Breast epithelium (tissue), 3 donors: ENCODE data around the gene FAXC.

Source experiments
- POLR2A ChIP-seq: fragments of 450-650 bp; IDR thresholded peaks from one replicate; pipeline ENCODE4 v1.6.1; 2016; ENCODE audit warnings: antibody characterized with exemption, mild to moderate bottlenecking, moderate library complexity
- TF ChIP-seq, protein P1 (sequence below), 3 donors: fragments of 450-650 bp; IDR thresholded peaks; one replicate each; pipeline ENCODE4 v1.5.1; 2016 to 2017; ENCODE audit warnings: antibody characterized with exemption in 3 of 3, mild to moderate bottlenecking in 3 of 3, moderate library complexity in 3 of 3

DNA sequence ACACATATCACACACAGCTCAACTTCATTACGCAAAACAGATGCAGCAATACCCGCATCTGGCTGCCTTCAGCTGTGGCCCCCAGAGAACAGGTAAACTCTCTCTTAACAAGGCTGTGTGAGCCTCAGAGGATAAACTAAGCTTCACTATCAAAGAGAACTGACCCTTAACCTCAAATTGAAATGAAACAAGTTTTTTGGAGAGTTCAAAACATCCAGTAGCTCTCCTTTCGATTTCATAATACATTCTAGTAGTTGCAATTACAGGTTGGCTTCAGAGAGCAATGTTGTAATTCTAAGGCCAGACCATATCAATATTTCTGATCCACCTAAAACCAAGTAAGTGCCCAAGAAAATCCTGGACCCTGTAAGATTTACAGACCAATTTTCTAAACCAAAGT, 113.5 kb downstream of the FAXC start:
- no peak for TF ChIP-seq POLR2A
- TF ChIP-seq, protein P1, sequence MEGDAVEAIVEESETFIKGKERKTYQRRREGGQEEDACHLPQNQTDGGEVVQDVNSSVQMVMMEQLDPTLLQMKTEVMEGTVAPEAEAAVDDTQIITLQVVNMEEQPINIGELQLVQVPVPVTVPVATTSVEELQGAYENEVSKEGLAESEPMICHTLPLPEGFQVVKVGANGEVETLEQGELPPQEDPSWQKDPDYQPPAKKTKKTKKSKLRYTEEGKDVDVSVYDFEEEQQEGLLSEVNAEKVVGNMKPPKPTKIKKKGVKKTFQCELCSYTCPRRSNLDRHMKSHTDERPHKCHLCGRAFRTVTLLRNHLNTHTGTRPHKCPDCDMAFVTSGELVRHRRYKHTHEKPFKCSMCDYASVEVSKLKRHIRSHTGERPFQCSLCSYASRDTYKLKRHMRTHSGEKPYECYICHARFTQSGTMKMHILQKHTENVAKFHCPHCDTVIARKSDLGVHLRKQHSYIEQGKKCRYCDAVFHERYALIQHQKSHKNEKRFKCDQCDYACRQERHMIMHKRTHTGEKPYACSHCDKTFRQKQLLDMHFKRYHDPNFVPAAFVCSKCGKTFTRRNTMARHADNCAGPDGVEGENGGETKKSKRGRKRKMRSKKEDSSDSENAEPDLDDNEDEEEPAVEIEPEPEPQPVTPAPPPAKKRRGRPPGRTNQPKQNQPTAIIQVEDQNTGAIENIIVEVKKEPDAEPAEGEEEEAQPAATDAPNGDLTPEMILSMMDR (IDR thresholded peaks at IDR 0.05): no peak
